Measurements from ENCODE around the gene YDJC.

GRCh38 chr22:21585389-21585788 is 44.4 kb downstream of the YDJC start:
- TF ChIP-seq, protein P1, sequence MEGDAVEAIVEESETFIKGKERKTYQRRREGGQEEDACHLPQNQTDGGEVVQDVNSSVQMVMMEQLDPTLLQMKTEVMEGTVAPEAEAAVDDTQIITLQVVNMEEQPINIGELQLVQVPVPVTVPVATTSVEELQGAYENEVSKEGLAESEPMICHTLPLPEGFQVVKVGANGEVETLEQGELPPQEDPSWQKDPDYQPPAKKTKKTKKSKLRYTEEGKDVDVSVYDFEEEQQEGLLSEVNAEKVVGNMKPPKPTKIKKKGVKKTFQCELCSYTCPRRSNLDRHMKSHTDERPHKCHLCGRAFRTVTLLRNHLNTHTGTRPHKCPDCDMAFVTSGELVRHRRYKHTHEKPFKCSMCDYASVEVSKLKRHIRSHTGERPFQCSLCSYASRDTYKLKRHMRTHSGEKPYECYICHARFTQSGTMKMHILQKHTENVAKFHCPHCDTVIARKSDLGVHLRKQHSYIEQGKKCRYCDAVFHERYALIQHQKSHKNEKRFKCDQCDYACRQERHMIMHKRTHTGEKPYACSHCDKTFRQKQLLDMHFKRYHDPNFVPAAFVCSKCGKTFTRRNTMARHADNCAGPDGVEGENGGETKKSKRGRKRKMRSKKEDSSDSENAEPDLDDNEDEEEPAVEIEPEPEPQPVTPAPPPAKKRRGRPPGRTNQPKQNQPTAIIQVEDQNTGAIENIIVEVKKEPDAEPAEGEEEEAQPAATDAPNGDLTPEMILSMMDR (IDR thresholded peaks at IDR 0.05; ENCODE audit: borderline replicate concordance, extremely low read depth, low read length, poor library complexity, severe bottlenecking): no peak
- TF ChIP-seq EZH2 (IDR thresholded peaks at IDR 0.05; ENCODE audit: borderline replicate concordance, low read depth, low read length, severe bottlenecking): no peak
